Measurements from ENCODE around the gene NFIB. TPM values are rescaled to one million over a fixed set of nuclear protein-coding genes. Genes with fewer than 3 reads are reported as not detected.

The NFIB gene
- total and polyA plus RNA-seq, 2 donors from 2014 or later = 15.6 to 112 TPM

- no peak for FAIRE-seq
- H3K4me3 ChIP-seq (ENCODE audit: low read length in 3 of 3) = no peak overlapping the region
- no peak overlapping the region for H3K27ac ChIP-seq (ENCODE audit: low read depth in 2 of 2, low read length in 2 of 2)
- H3K27me3 ChIP-seq (ENCODE audit: control insufficient read depth, insufficient read depth, low read length) = no peaks in the 10 kb centered on the region
- peaks cover 0 to 10% (median 0%) of the 10 kb centered on the region in 3 donors for H3K4me1 ChIP-seq (ENCODE audit: control insufficient read depth in 2 of 3, insufficient read depth in 2 of 3, low read depth in 1 of 3, low read length in 3 of 3)
- no peak for DNase-seq
- H3K36me3 ChIP-seq (ENCODE audit: control insufficient read depth in 2 of 3, insufficient read depth in 3 of 3, low read length in 3 of 3) = no peaks in the 10 kb centered on the region
- H3K9ac ChIP-seq (ENCODE audit: low read length in 3 of 3) = no peak overlapping the region
- H3K9me3 ChIP-seq (ENCODE audit: control insufficient read depth in 2 of 3, insufficient read depth in 1 of 3, low read length in 3 of 3) = no peaks in the 10 kb centered on the region
- intact Hi-C loops (cut with DNase I) = no loop called here
- TF ChIP-seq CTCF (IDR thresholded peaks at IDR 0.05; ENCODE audit: borderline replicate concordance, extremely low read depth, insufficient read depth) = no peak
Observed at GRCh38 chr9:14158136-14158813, 155.7 kb downstream of the NFIB start.

GRCh38 chr9:14157191-14157590, 156.8 kb downstream of the NFIB start:
- H3K36me3 ChIP-seq (ENCODE audit: control insufficient read depth in 2 of 3, insufficient read depth in 3 of 3, low read length in 3 of 3) = no peaks in the 10 kb centered on the region
- H3K4me3 ChIP-seq (ENCODE audit: low read length in 3 of 3) = no peak overlapping the region
- no peaks in the 10 kb centered on the region for H3K27me3 ChIP-seq (ENCODE audit: control insufficient read depth, insufficient read depth, low read length)
- no peaks in the 10 kb centered on the region for H3K9me3 ChIP-seq (ENCODE audit: control insufficient read depth in 2 of 3, insufficient read depth in 1 of 3, low read length in 3 of 3)
- no peak for TF ChIP-seq CTCF (IDR thresholded peaks at IDR 0.05; ENCODE audit: borderline replicate concordance, extremely low read depth, insufficient read depth)
- intact Hi-C loops (cut with DNase I) = no loop called here
- no peak overlapping the region for H3K9ac ChIP-seq (ENCODE audit: low read length in 3 of 3)
- H3K4me1 ChIP-seq (ENCODE audit: control insufficient read depth in 2 of 3, insufficient read depth in 2 of 3, low read depth in 1 of 3, low read length in 3 of 3) = peaks cover 0 to 8% (median 0%) of the 10 kb centered on the region in 3 donors
- no peak overlapping the region for H3K27ac ChIP-seq (ENCODE audit: low read depth in 2 of 2, low read length in 2 of 2)
- no peak for FAIRE-seq
- no peak for DNase-seq

GRCh38 chr9:14156046-14156445, 157.9 kb downstream of the NFIB start:
- no peak overlapping the region for H3K9ac ChIP-seq (ENCODE audit: low read length in 3 of 3)
- H3K27ac ChIP-seq (ENCODE audit: low read depth in 2 of 2, low read length in 2 of 2) = no peak overlapping the region
- DNase-seq (no peak), FAIRE-seq (no peak)
- intact Hi-C loops (cut with DNase I) = no loop called here
- no peaks in the 10 kb centered on the region for H3K9me3 ChIP-seq (ENCODE audit: control insufficient read depth in 2 of 3, insufficient read depth in 1 of 3, low read length in 3 of 3)
- H3K4me3 ChIP-seq (ENCODE audit: low read length in 3 of 3) = no peak overlapping the region
- peaks cover 0 to 6% (median 0%) of the 10 kb centered on the region in 3 donors for H3K4me1 ChIP-seq (ENCODE audit: control insufficient read depth in 2 of 3, insufficient read depth in 2 of 3, low read depth in 1 of 3, low read length in 3 of 3)
- TF ChIP-seq CTCF (IDR thresholded peaks at IDR 0.05; ENCODE audit: borderline replicate concordance, extremely low read depth, insufficient read depth) = no peak
- peaks cover 0 to 2% (median 0%) of the 10 kb centered on the region in 3 donors for H3K36me3 ChIP-seq (ENCODE audit: control insufficient read depth in 2 of 3, insufficient read depth in 3 of 3, low read length in 3 of 3)
- H3K27me3 ChIP-seq (ENCODE audit: control insufficient read depth, insufficient read depth, low read length) = no peaks in the 10 kb centered on the region

Measured in kidney (tissue), 14 donors.